GM12878 (cell line): ENCODE measurements around the gene UCHL5. TPM values are rescaled to one million over a fixed set of nuclear protein-coding genes. Genes with fewer than 3 reads are reported as not detected.
"Not testable (repeated sequence)": the region's sequence is repeated elsewhere in the genome, so short reads cannot be mapped to it uniquely, and the experiment has no call there.

Source experiments
- ATAC-seq: fragments of 200-7000 bp; cut with Tn5 transposase; 3 replicates; pipeline ENCODE4 v1.9.1; 2020; ENCODE audit warnings: mild to moderate bottlenecking, moderate library complexity
- BruUV-seq: library from RNA; stranded (reverse); fragments of 400-500 nt; replicated peaks from 2 replicates; lab custom pipeline; 2021; lab: Mats Ljungman, UMichigan
- CTCF ChIA-PET: fragments of 300-600 bp; sonication (Branson Sonifier 250); formaldehyde crosslinking; extraction: SDS; loops from one replicate; lab custom pipeline; 2021; ENCODE audit warnings: inconsistent platforms; lab: Yijun Ruan, JAX
- POLR2A ChIA-PET: fragments of 350-600 bp; formaldehyde crosslinking; extraction: SDS; loops from one replicate; lab custom pipeline; 2021; ENCODE audit warnings: inconsistent platforms; lab: Charles Lee
- RAD21 ChIA-PET: fragments of 300-600 bp; sonication (Branson Sonifier 250); formaldehyde crosslinking; loops from one replicate; lab custom pipeline; 2023; ENCODE audit warnings: antibody characterized with exemption; ENCODE audit not compliant: unreplicated experiment; lab: Charles Lee
- SMC1A ChIA-PET: fragments of 300-600 bp; sonication (Branson Sonifier 250); formaldehyde crosslinking; loops from one replicate; lab custom pipeline; 2023; ENCODE audit not compliant: unreplicated experiment, uncharacterized antibody; lab: Charles Lee
- DNase-seq: peaks from one replicate; pipeline ENCODE4 v3.0.0-alpha.2; 2011; ENCODE audit warnings: low read depth, low spot score
- FAIRE-seq: peaks from 3 replicates; lab custom pipeline; 2011; peaks lifted over from hg19 to GRCh38; lab: Jason Lieb, UNC
- H2AFZ ChIP-seq: 2 replicates; pipeline ENCODE4 v1.6.0; 2011; ENCODE audit warnings: low read depth, low read length, control low read depth; ENCODE audit not compliant: control insufficient read depth
- H3K27ac ChIP-seq: 2 replicates; pipeline ENCODE4 v1.5.1; 2011; ENCODE audit warnings: control low read depth; ENCODE audit not compliant: control insufficient read depth, insufficient read depth
- H3K27me3 ChIP-seq, 2 experiments: replicated peaks in 1 of 2; 2 replicates each; pipeline versions ENCODE4 v1.6.0 to v1.6.1; 2011; ENCODE audit warnings: low read length in 1 of 2; ENCODE audit not compliant: control insufficient read depth in 2 of 2, insufficient read depth in 2 of 2
- H3K36me3 ChIP-seq, 2 experiments: 2 replicates each; pipeline ENCODE4 v1.5.1; 2011; ENCODE audit warnings: low read length in 1 of 2; ENCODE audit not compliant: control insufficient read depth in 2 of 2, insufficient read depth in 2 of 2
- H3K4me1 ChIP-seq: 2 replicates; pipeline ENCODE4 v1.6.1; 2011; ENCODE audit warnings: mild to moderate bottlenecking, low read length, moderate library complexity, mixed read lengths; ENCODE audit not compliant: control insufficient read depth, insufficient read depth
- H3K4me2 ChIP-seq: 2 replicates; pipeline ENCODE4 v1.6.0; 2011; ENCODE audit warnings: control low read depth; ENCODE audit not compliant: control insufficient read depth, insufficient read depth
- H3K4me3 ChIP-seq: fragments of 200-600 bp; sonication (generic); 2 replicates; pipeline ENCODE4 v1.5.1; 2016
- H3K79me2 ChIP-seq: 2 replicates; pipeline ENCODE4 v1.6.0; 2011; ENCODE audit warnings: low read length; ENCODE audit not compliant: control insufficient read depth, insufficient read depth
- H3K9ac ChIP-seq: 2 replicates; pipeline ENCODE4 v1.8.0; 2011; ENCODE audit warnings: low read length, control low read depth, mixed read lengths; ENCODE audit not compliant: control insufficient read depth, insufficient read depth
- H3K9me3 ChIP-seq: replicated peaks from 3 replicates; pipeline ENCODE4 v1.5.1; 2011; ENCODE audit warnings: mild to moderate bottlenecking, low read length; ENCODE audit not compliant: control insufficient read depth, insufficient read depth
- H4K20me1 ChIP-seq: 2 replicates; pipeline ENCODE4 v1.6.0; 2011; ENCODE audit not compliant: control insufficient read depth, insufficient read depth
- CBX5 ChIP-seq: sonication (generic); IDR thresholded peaks from 2 replicates; pipeline ENCODE4 v1.6.1; 2016; ENCODE audit warnings: low read depth, moderate library complexity, mild to moderate bottlenecking, inconsistent platforms
- MLLT1 ChIP-seq: fragments of 450-650 bp; IDR thresholded peaks from 2 replicates; pipeline ENCODE4 v1.6.1; 2016; ENCODE audit warnings: mild to moderate bottlenecking
- RCOR1 ChIP-seq: conservative IDR thresholded peaks from 2 replicates; pipeline ENCODE4 v1.6.1; 2012; ENCODE audit warnings: low read depth, low read length, improper control_type of control experiment
- WGBS: methylation state at CpG from one replicate; pipeline ENCODE4 v1.1.6; 2016; ENCODE audit warnings: low lambda C conversion rate; ENCODE audit not compliant: insufficient replicate concordance, insufficient coverage; ENCODE audit errors: missing lambda C conversion rate; 5-methylcytosine and 5-hydroxymethylcytosine counted together
- in situ Hi-C: fragments of 300-500 bp; cut with MboI; formaldehyde crosslinking; loops from 9 replicates; pipeline ENCODE4 v1.14.3; 2018; ENCODE audit warnings: mixed read lengths
- intact Hi-C: fragments of 100-400 bp; cut with micrococcal nuclease; formaldehyde crosslinking; loops from one replicate; pipeline ENCODE4 v1.14.2; 2022; ENCODE audit not compliant: unreplicated experiment
- polyA plus RNA-seq, 11 experiments: library from polyadenylated mRNA; depleted of rRNA in 4 of 11; unstranded in 6 of 11; stranded (reverse) in 5 of 11; fragments of >200 nt; fragmentation: Nextera tagmentation in 4 of 11; fragmentation: Illumina TruSeq in 1 of 11; extraction: Ambion mirVana in 4 of 11; extraction: Trizol in 1 of 11; gene quantifications; 1 replicate in 1 of 11; 2 replicates in 10 of 11; pipeline versions ENCODE4 v1.2.1 to v1.2.3, GENCODE V29; 2011 to 2016; ENCODE audit warnings: inconsistent platforms in 2 of 11, missing spikeins in 2 of 11, low read depth in 1 of 11
- total RNA-seq, 4 experiments: library from RNA; depleted of rRNA in 3 of 4; stranded (reverse); fragments of >200 nt in 3 of 4; fragmentation: Illumina TruSeq in 1 of 4; extraction: Trizol in 1 of 4; gene quantifications; 2 replicates each; pipeline versions ENCODE4 v1.2.1 to v1.2.3, GENCODE V29; 2013 to 2021

Gene UCHL5
- total and polyA plus RNA-seq, 10 of the 15 experiments (the other 5 are each of a cell fraction or from before 2014, with no cell fraction given), result 30.1 to 179 (median 60.1) TPM

- POLR2A ChIA-PET, result interaction anchor here (0.6 kb wide), 1 partner anchor 13 kb away, joined by 5 read pairs; no protein-coding TSS in a partner anchor
- in situ Hi-C loops, result no loop called here
- RAD21 ChIA-PET, result no interaction called here
- CTCF ChIA-PET, result no interaction called here
- Histone ChIP-seq H3K27me3 (no peaks in the 10 kb centered on the region), H3K27ac (no peak overlapping the region), H3K4me2 (peak overlapping the region; percentile 23; the same call in 1 of the 2 replicates), H2AFZ (no peak overlapping the region), H3K36me3 (peaks cover 0 to 11% of the 10 kb centered on the region in 2 experiments; a peak in 3 of 4 replicates), H3K9me3 (no peaks in the 10 kb centered on the region; the same call in 2 of the 3 replicates), H3K79me2 (peaks cover 74% of the 10 kb centered on the region), H3K9ac (no peak overlapping the region), H3K4me1 (peaks cover 16% of the 10 kb centered on the region), H4K20me1 (no peaks in the 10 kb centered on the region), H3K4me3 (no peak overlapping the region)
- peak; percentile 34; the same call in 1 of the 2 replicates for TF ChIP-seq MLLT1
- no peak for TF ChIP-seq RCOR1
- no peak for TF ChIP-seq CBX5
- intact Hi-C loops, result loop anchor here (10.0 kb wide), 1 partner anchor 499 kb away; no protein-coding TSS in a partner anchor
- no peak for DNase-seq
- 72% methylated on average over 4 of the region's 4 CpGs for WGBS
- FAIRE-seq, result no peak
- BruUV-seq, result no TSS peak
- SMC1A ChIA-PET, result interaction anchor here (0.7 to 1.2 kb wide), 2 partner anchors 11 to 139 kb away, joined by 3 read pairs; no protein-coding TSS in a partner anchor
- no peak for ATAC-seq
Measured at GRCh38 chr1:193054169-193054675, 4.9 kb downstream of the UCHL5 start.

- H3K27ac ChIP-seq, FAIRE-seq, in situ Hi-C loops, H3K9ac ChIP-seq, BruUV-seq, H2AFZ ChIP-seq, H3K4me1 ChIP-seq, H4K20me1 ChIP-seq, H3K4me2 ChIP-seq, intact Hi-C loops, DNase-seq, H3K27me3 ChIP-seq, H3K9me3 ChIP-seq, H3K4me3 ChIP-seq, POLR2A ChIA-PET: not testable (repeated sequence)
- peaks cover 23% of the 10 kb centered on the region for H3K79me2 ChIP-seq
- RAD21 ChIA-PET, result interaction anchor here (1.0 to 3.0 kb wide), 2 partner anchors 10 to 17 kb away, joined by 3 to 8 read pairs; partner anchors contain the start of gene UCHL5
- ATAC-seq, result 0 out of 3 replicates have a peak, but pooled peaks have one; percentile 20
- CTCF ChIA-PET, result interaction anchor here (0.9 to 1.5 kb wide), 6 partner anchors 10 to 538 kb away, joined by 3 to 4 read pairs (median 3); partner anchors contain the start of gene UCHL5
- WGBS, result 80% methylated on average over 5 of the region's 5 CpGs
- H3K36me3 ChIP-seq, result peaks cover 1 to 17% of the 10 kb centered on the region in 2 experiments; a peak in 3 of 4 replicates
- SMC1A ChIA-PET, result interaction anchor here (1.3 to 2.4 kb wide), 2 partner anchors 9 to 27 kb away, joined by 3 to 11 read pairs; partner anchors contain the start of genes RO60 and UCHL5
Measured at GRCh38 chr1:193048913-193049312, 10.2 kb downstream of the UCHL5 start.
